HepG2 (cell line): Measurements from ENCODE around the gene ENDOG. TPM values are rescaled to one million over a fixed set of nuclear protein-coding genes. Genes with fewer than 3 reads are reported as not detected.

Source experiments
- ATF6 ChIP-seq: sonication (generic); formaldehyde crosslinking; conservative IDR thresholded peaks from 2 replicates; pipeline ENCODE4 v1.4.0; 2020; ENCODE audit warnings: missing genetic modification reagents
- CREM ChIP-seq, 2 experiments: sonication (generic) in 1 of 2; formaldehyde crosslinking in 1 of 2; IDR thresholded peaks; 2 replicates each; pipeline versions ENCODE4 v1.4.0 to v1.6.1; 2016 to 2020; ENCODE audit warnings: antibody characterized with exemption in 1 of 2, mild to moderate bottlenecking in 1 of 2, missing genetic modification reagents in 1 of 2
- KLF15 ChIP-seq: sonication (generic); formaldehyde crosslinking; IDR thresholded peaks from 2 replicates; pipeline ENCODE4 v1.8.1; 2023; ENCODE audit warnings: borderline replicate concordance, mild to moderate bottlenecking, inconsistent platforms, missing genetic modification reagents, mixed read lengths
- MAZ ChIP-seq, 2 experiments: sonication (generic) in 1 of 2; formaldehyde crosslinking in 1 of 2; IDR thresholded peaks; 2 replicates each; pipeline versions ENCODE4 v1.5.0 to v1.6.1; 2012 to 2020; ENCODE audit warnings: low read depth in 2 of 2, mild to moderate bottlenecking in 2 of 2, borderline replicate concordance in 1 of 2, improper control_type of control experiment in 1 of 2, low read length in 1 of 2, missing genetic modification reagents in 1 of 2, moderate library complexity in 1 of 2
- MTERF4 ChIP-seq: sonication (generic); formaldehyde crosslinking; IDR thresholded peaks from 2 replicates; pipeline ENCODE4 v1.8.0; 2023; ENCODE audit warnings: mild to moderate bottlenecking, missing genetic modification reagents
- MXD3 ChIP-seq: IDR thresholded peaks from 2 replicates; pipeline ENCODE4 v1.6.1; 2016; ENCODE audit warnings: mild to moderate bottlenecking, missing biosample characterization, missing genetic modification reagents
- POGK ChIP-seq: sonication (generic); formaldehyde crosslinking; conservative IDR thresholded peaks from 2 replicates; pipeline ENCODE4 v1.8.0; 2022; ENCODE audit warnings: mild to moderate bottlenecking, moderate library complexity, missing genetic modification reagents
- REPIN1 ChIP-seq: sonication (generic); formaldehyde crosslinking; IDR thresholded peaks from 2 replicates; pipeline ENCODE4 v1.8.0; 2022; ENCODE audit warnings: missing genetic modification reagents, low read depth, mild to moderate bottlenecking, borderline replicate concordance
- SKIL ChIP-seq: sonication (generic); formaldehyde crosslinking; IDR thresholded peaks from 2 replicates; pipeline ENCODE4 v1.8.0; 2022; ENCODE audit warnings: missing genetic modification reagents, mild to moderate bottlenecking, moderate library complexity, borderline replicate concordance
- SMAD9 ChIP-seq: sonication (generic); formaldehyde crosslinking; IDR thresholded peaks from 2 replicates; pipeline ENCODE4 v1.5.1; 2020; ENCODE audit warnings: mild to moderate bottlenecking, missing genetic modification reagents
- SNAPC2 ChIP-seq: sonication (generic); formaldehyde crosslinking; IDR thresholded peaks from 2 replicates; pipeline ENCODE4 v1.8.1; 2022; ENCODE audit warnings: mild to moderate bottlenecking, missing genetic modification reagents
- SP140L ChIP-seq: sonication (generic); formaldehyde crosslinking; IDR thresholded peaks from 2 replicates; pipeline ENCODE4 v1.4.0; 2020; ENCODE audit warnings: missing genetic modification reagents, borderline replicate concordance
- ZBTB25 ChIP-seq: IDR thresholded peaks from 2 replicates; pipeline ENCODE4 v1.6.1; 2018; ENCODE audit warnings: missing genetic modification reagents
- ZBTB3 ChIP-seq: sonication (generic); formaldehyde crosslinking; IDR thresholded peaks from 2 replicates; pipeline ENCODE4 v1.4.0; 2020; ENCODE audit warnings: low read depth, mild to moderate bottlenecking, moderate library complexity, missing genetic modification reagents, borderline replicate concordance
- ZNF225 ChIP-seq: sonication (generic); formaldehyde crosslinking; IDR thresholded peaks from 2 replicates; pipeline ENCODE4 v1.4.0; 2020; ENCODE audit warnings: mild to moderate bottlenecking, missing genetic modification reagents
- ZNF558 ChIP-seq: sonication (generic); formaldehyde crosslinking; IDR thresholded peaks from 2 replicates; pipeline ENCODE4 v1.9.0; 2022; ENCODE audit warnings: mild to moderate bottlenecking, missing genetic modification reagents, borderline replicate concordance
- ZSCAN20 ChIP-seq: sonication (generic); formaldehyde crosslinking; IDR thresholded peaks from 2 replicates; pipeline ENCODE4 v1.4.0; 2020; ENCODE audit warnings: missing genetic modification reagents, mild to moderate bottlenecking, borderline replicate concordance
- polyA plus RNA-seq, 8 experiments: library from polyadenylated mRNA; depleted of rRNA in 3 of 8; stranded (reverse) in 7 of 8; unstranded in 1 of 8; fragments of >200 nt; fragmentation: Illumina TruSeq in 4 of 8; extraction: Trizol in 4 of 8; gene quantifications; 2 replicates each; pipeline versions ENCODE4 v1.2.1 to v1.2.3, GENCODE V29; 2011 to 2016; ENCODE audit warnings: low read depth in 4 of 8, missing spikeins in 1 of 8, mixed read lengths in 1 of 8; ENCODE audit not compliant: insufficient read depth in 1 of 8
- total RNA-seq, 5 experiments: library from RNA; depleted of rRNA; stranded (reverse); fragments of >200 nt; fragmentation: Illumina TruSeq; extraction: Trizol; gene quantifications; 2 replicates each; pipeline ENCODE4 v1.2.3, GENCODE V29; 2016; ENCODE audit warnings: low read depth in 1 of 5

The ENDOG gene
- total and polyA plus RNA-seq, 2 of the 13 experiments (the other 11 are each of a cell fraction or from before 2014, with no cell fraction given), result 26.3 to 28.8 TPM

GRCh38 chr9:128786681-128787601 lies 31.4 kb upstream of the ENDOG start, which contains the start of gene TBC1D13 (continued):
- TF ChIP-seq SMAD9 (no peak), REPIN1 (CRISPR knock-in tag) (peak; percentile 96), MTERF4 (peak; percentile 56; the same call in 1 of the 2 replicates), SP140L (no peak), CREM (IDR thresholded peaks at IDR 0.05) (no peak), CREM (CRISPR knock-in tag; IDR thresholded peaks at IDR 0.05) (no peak), KLF15 (CRISPR knock-in tag) (peak; percentile 96; the same call in 1 of the 2 replicates), MAZ (IDR thresholded peaks at IDR 0.05; ENCODE audit: borderline replicate concordance, low read depth, low read length) (peak; percentile 89), MAZ (CRISPR knock-in tag; IDR thresholded peaks at IDR 0.05; ENCODE audit: low read depth) (peak; percentile 99), ATF6 (CRISPR knock-in tag) (no peak), ZNF225 (peak; percentile 96), POGK (CRISPR knock-in tag) (peak; percentile 98), ZBTB25 (CRISPR knock-in tag) (peak; percentile 98), ZBTB3 (no peak), SKIL (CRISPR knock-in tag) (peak; percentile 84), SNAPC2 (CRISPR knock-in tag) (peak; percentile 32; the same call in 1 of the 2 replicates), ZSCAN20 (CRISPR knock-in tag) (peak; percentile 90), MXD3 (CRISPR knock-in tag) (peak; percentile 98), ZNF558 (peak; percentile 91; the same call in 1 of the 2 replicates)
